ENCODE measurements around the gene ATR.
"Not testable (repeated sequence)": the region's sequence is repeated elsewhere in the genome, so short reads cannot be mapped to it uniquely, and the experiment has no call there.

ATR gene

DNA sequence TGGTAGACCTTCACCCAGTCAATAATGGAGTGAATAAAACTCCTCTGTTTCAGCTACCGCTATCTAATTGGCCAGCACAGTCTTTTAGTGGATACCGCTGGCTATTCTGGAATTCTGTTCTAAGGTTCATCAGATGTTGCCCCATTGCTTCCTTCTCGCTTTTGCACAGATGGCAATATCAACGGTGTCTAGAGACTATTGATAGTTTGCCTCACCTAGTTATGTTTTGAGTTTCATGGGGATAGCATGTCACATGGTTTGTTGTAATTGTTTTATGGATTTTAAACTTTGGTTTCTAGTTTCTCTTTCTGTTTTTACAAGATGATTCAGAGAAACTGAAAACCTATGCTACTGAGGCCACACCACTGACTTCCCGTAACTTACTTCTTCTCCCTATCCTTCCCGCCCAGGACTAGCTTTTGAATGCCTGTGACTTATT lies 132.7 kb downstream of the ATR start:
- peaks cover 59% of the 10 kb centered on the region for H3K79me2 ChIP-seq (ENCODE audit: insufficient read depth, low read length)
- TF ChIP-seq, protein P1, sequence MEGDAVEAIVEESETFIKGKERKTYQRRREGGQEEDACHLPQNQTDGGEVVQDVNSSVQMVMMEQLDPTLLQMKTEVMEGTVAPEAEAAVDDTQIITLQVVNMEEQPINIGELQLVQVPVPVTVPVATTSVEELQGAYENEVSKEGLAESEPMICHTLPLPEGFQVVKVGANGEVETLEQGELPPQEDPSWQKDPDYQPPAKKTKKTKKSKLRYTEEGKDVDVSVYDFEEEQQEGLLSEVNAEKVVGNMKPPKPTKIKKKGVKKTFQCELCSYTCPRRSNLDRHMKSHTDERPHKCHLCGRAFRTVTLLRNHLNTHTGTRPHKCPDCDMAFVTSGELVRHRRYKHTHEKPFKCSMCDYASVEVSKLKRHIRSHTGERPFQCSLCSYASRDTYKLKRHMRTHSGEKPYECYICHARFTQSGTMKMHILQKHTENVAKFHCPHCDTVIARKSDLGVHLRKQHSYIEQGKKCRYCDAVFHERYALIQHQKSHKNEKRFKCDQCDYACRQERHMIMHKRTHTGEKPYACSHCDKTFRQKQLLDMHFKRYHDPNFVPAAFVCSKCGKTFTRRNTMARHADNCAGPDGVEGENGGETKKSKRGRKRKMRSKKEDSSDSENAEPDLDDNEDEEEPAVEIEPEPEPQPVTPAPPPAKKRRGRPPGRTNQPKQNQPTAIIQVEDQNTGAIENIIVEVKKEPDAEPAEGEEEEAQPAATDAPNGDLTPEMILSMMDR (conservative IDR thresholded peaks at IDR 0.05; ENCODE audit: low read length) = no peak
- TF ChIP-seq EZH2phosphoT487 (IDR thresholded peaks at IDR 0.05; ENCODE audit: borderline replicate concordance) = no peak
- H3K4me3 ChIP-seq (ENCODE audit: low read length, poor library complexity, severe bottlenecking) = peak overlapping the region; percentile 93
- peak overlapping the region; percentile 95 for H3K9ac ChIP-seq (ENCODE audit: low read depth, low read length, poor library complexity, severe bottlenecking)
- peaks cover 3% of the 10 kb centered on the region; the same call in 1 of the 2 replicates for H3K36me3 ChIP-seq (ENCODE audit: insufficient read depth, low read length)
- peaks cover 35% of the 10 kb centered on the region for H4K20me1 ChIP-seq (ENCODE audit: insufficient read depth, low read length, poor library complexity, severe bottlenecking)
- H3K4me2 ChIP-seq (ENCODE audit: low read depth, low read length, poor library complexity, severe bottlenecking) = peak overlapping the region; percentile 99
- no peaks in the 10 kb centered on the region for H3K9me3 ChIP-seq (ENCODE audit: insufficient read depth, low read depth, low read length)
- peaks cover 36% of the 10 kb centered on the region for H3K4me1 ChIP-seq (ENCODE audit: insufficient read depth, low read length, poor library complexity, severe bottlenecking)
- no peaks in the 10 kb centered on the region for H3F3A ChIP-seq (ENCODE audit: low read depth)
- no peaks in the 10 kb centered on the region for H3K9me2 ChIP-seq (replicated peaks; ENCODE audit: low read depth, low read length)
- H2AFZ ChIP-seq (ENCODE audit: low read length) = no peak overlapping the region
- H3K27me3 ChIP-seq (ENCODE audit: insufficient read depth, low read length, poor library complexity, severe bottlenecking) = no peaks in the 10 kb centered on the region

DNA sequence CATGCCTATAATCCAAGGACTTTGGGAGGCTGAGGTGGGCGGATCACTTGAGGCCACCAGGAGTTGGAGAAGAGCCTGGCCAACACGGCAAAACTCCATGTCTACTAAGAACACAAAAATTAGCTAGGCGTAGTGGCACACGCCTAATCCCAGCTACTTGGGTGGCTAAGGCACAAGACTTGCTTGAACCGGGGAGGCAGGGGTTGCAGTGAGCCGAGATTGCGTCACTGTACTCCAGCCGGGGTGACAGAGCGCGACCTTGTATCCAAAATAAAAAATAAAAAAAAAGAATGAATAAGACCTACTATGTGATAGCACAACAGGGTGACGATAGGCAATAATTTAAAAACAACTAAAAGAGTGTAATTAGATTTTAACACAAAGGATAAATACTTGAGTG lies 134.2 kb downstream of the ATR start:
- Histone ChIP-seq H3K4me1 (ENCODE audit: insufficient read depth, low read length, poor library complexity, severe bottlenecking) (peaks cover 36% of the 10 kb centered on the region), H3K9me3 (ENCODE audit: insufficient read depth, low read depth, low read length) (no peaks in the 10 kb centered on the region), H2AFZ (ENCODE audit: low read length) (no peak overlapping the region), H3K79me2 (ENCODE audit: insufficient read depth, low read length) (peaks cover 70% of the 10 kb centered on the region), H3K36me3 (ENCODE audit: insufficient read depth, low read length) (no peaks in the 10 kb centered on the region), H3K4me3 (ENCODE audit: low read length, poor library complexity, severe bottlenecking) (peak overlapping the region; percentile 44), H3F3A (ENCODE audit: low read depth) (no peaks in the 10 kb centered on the region), H3K27me3 (ENCODE audit: insufficient read depth, low read length, poor library complexity, severe bottlenecking) (no peaks in the 10 kb centered on the region), H4K20me1 (ENCODE audit: insufficient read depth, low read length, poor library complexity, severe bottlenecking) (peaks cover 38% of the 10 kb centered on the region), H3K4me2 (ENCODE audit: low read depth, low read length, poor library complexity, severe bottlenecking) (peak overlapping the region; percentile 99), H3K9ac (ENCODE audit: low read depth, low read length, poor library complexity, severe bottlenecking) (peak overlapping the region; percentile 95), H3K9me2 (replicated peaks; ENCODE audit: low read depth, low read length) (no peaks in the 10 kb centered on the region)
- TF ChIP-seq, protein P1 (conservative IDR thresholded peaks at IDR 0.05; ENCODE audit: low read length) = no peak
- TF ChIP-seq EZH2phosphoT487 (IDR thresholded peaks at IDR 0.05; ENCODE audit: borderline replicate concordance) = no peak

DNA sequence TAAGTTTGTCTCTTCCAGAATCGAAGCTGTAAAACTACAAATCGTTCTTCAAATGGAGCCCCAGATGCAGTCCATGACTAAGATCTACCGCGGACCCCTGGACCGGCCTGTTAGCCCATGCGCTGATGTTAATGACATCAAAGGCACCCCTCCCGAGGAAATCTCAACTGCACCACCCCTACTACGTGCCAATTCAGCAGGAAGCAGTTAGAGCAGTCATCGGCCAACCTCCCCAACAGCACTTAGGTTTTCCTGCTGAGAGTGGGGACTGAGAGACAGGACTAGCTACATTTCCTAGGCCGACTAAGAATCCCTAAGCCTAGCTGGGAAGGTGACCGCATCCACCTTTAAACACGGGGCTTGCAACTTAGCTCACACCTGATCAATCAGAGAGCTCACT lies 135.5 kb downstream of the ATR start:
- H3K36me3 ChIP-seq (ENCODE audit: insufficient read depth, low read length); H3K9ac ChIP-seq (ENCODE audit: low read depth, low read length, poor library complexity, severe bottlenecking); H3K27me3 ChIP-seq (ENCODE audit: insufficient read depth, low read length, poor library complexity, severe bottlenecking); H3F3A ChIP-seq (ENCODE audit: low read depth); H3K9me2 ChIP-seq (replicated peaks; ENCODE audit: low read depth, low read length); H3K9me3 ChIP-seq (ENCODE audit: insufficient read depth, low read depth, low read length); H2AFZ ChIP-seq (ENCODE audit: low read length): not testable (repeated sequence)
- peaks cover 41% of the 10 kb centered on the region for H4K20me1 ChIP-seq (ENCODE audit: insufficient read depth, low read length, poor library complexity, severe bottlenecking)
- peak overlapping the region; percentile 44 for H3K4me3 ChIP-seq (ENCODE audit: low read length, poor library complexity, severe bottlenecking)
- peaks cover 31% of the 10 kb centered on the region for H3K4me1 ChIP-seq (ENCODE audit: insufficient read depth, low read length, poor library complexity, severe bottlenecking)
- peak overlapping the region; percentile 99 for H3K4me2 ChIP-seq (ENCODE audit: low read depth, low read length, poor library complexity, severe bottlenecking)
- H3K79me2 ChIP-seq (ENCODE audit: insufficient read depth, low read length) = peaks cover 75% of the 10 kb centered on the region

DNA sequence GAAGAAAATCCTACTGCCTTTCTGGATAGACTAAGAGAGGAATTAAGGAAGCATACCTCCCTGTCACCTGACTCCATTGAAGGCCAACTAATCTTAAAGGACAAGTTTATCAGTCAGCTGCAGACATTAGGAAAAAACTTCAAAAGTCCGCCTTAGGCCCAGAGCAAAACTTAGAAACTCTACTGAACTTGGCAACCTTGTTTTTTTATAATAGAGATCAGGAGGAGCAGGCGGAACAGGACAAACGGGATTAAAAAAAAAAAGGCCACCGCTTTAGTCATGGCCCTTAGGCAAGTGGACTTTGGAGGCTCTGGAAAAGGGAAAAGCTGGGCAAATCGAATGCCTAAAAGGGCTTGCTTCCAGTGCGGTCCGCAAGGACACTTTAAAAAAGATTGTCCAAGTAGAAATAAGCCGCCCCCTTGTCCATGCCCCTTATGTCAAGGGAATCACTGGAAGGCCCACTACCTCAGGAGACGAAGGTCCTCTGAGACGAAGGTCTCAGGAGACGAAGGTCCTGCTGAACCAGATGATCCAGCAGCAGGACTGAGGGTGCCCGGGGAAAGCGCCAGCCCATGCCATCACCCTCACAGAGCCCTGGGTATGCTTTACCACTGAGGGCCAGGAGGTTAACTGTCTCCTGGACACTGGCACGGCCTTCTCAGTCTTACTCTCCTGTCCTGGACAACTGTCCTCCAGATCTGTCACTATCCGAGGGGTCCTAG lies 138.9 kb downstream of the ATR start:
- H3K9me3 ChIP-seq (ENCODE audit: insufficient read depth, low read depth, low read length); H3K9me2 ChIP-seq (replicated peaks; ENCODE audit: low read depth, low read length); H2AFZ ChIP-seq (ENCODE audit: low read length); H3K36me3 ChIP-seq (ENCODE audit: insufficient read depth, low read length); H3K27me3 ChIP-seq (ENCODE audit: insufficient read depth, low read length, poor library complexity, severe bottlenecking); H3K4me2 ChIP-seq (ENCODE audit: low read depth, low read length, poor library complexity, severe bottlenecking); H3K4me3 ChIP-seq (ENCODE audit: low read length, poor library complexity, severe bottlenecking); H3K9ac ChIP-seq (ENCODE audit: low read depth, low read length, poor library complexity, severe bottlenecking); H3F3A ChIP-seq (ENCODE audit: low read depth): not testable (repeated sequence)
- H4K20me1 ChIP-seq (ENCODE audit: insufficient read depth, low read length, poor library complexity, severe bottlenecking) = peaks cover 25% of the 10 kb centered on the region
- peaks cover 75% of the 10 kb centered on the region for H3K79me2 ChIP-seq (ENCODE audit: insufficient read depth, low read length)
- H3K4me1 ChIP-seq (ENCODE audit: insufficient read depth, low read length, poor library complexity, severe bottlenecking) = peaks cover 15% of the 10 kb centered on the region

DNA sequence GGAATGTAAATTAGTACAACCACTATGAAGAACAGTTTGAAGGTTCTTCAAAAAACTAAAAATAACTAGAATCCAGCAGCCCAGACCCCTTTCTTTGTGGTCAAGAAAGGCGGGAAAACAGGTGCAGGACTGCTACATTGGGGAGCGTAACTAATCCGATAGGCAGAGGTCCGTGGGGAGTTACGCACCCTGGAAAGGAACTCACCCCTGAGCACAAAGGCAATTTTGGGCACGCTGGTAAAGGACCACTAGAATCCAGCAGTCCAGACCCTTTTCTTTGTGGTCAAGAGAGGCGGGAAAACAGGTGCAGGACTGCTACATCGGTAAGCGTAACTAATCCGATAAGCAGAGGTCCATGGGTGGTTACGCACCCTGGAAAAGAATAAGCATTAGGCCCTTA lies 140.4 kb downstream of the ATR start:
- not testable (repeated sequence) for H3K9me2 ChIP-seq (replicated peaks; ENCODE audit: low read depth, low read length); H3K4me3 ChIP-seq (ENCODE audit: low read length, poor library complexity, severe bottlenecking); H3K36me3 ChIP-seq (ENCODE audit: insufficient read depth, low read length); H3K9ac ChIP-seq (ENCODE audit: low read depth, low read length, poor library complexity, severe bottlenecking); H2AFZ ChIP-seq (ENCODE audit: low read length); H3K27me3 ChIP-seq (ENCODE audit: insufficient read depth, low read length, poor library complexity, severe bottlenecking); H3F3A ChIP-seq (ENCODE audit: low read depth); H3K9me3 ChIP-seq (ENCODE audit: insufficient read depth, low read depth, low read length); H3K4me2 ChIP-seq (ENCODE audit: low read depth, low read length, poor library complexity, severe bottlenecking); H3K4me1 ChIP-seq (ENCODE audit: insufficient read depth, low read length, poor library complexity, severe bottlenecking)
- peaks cover 65% of the 10 kb centered on the region; the same call in 1 of the 2 replicates for H3K79me2 ChIP-seq (ENCODE audit: insufficient read depth, low read length)
- H4K20me1 ChIP-seq (ENCODE audit: insufficient read depth, low read length, poor library complexity, severe bottlenecking) = peaks cover 17% of the 10 kb centered on the region
